OCI-M1 (cell line): ENCODE measurements around the gene MOGAT3.
A peak's percentile ranks its signal among the peaks of the same experiment; 100 is the strongest.

Experiments used
- DNase-seq: peaks from one replicate; lab custom pipeline; 2025; lab: John Stamatoyannopoulos, UW

The MOGAT3 gene

GRCh38 chr7:101172005-101172853 is 28.6 kb downstream of the MOGAT3 start:
- no peak for DNase-seq

GRCh38 chr7:101171442-101171837 is 29.4 kb downstream of the MOGAT3 start:
- no peak for DNase-seq

GRCh38 chr7:101170617-101171441 is 30.0 kb downstream of the MOGAT3 start:
- DNase-seq, result no peak

GRCh38 chr7:101169838-101170551 is 30.8 kb downstream of the MOGAT3 start:
- DNase-seq, result peak; percentile 89

- DNase-seq, result peak; percentile 52
Observed at GRCh38 chr7:101169110-101169837, 31.6 kb downstream of the MOGAT3 start.

GRCh38 chr7:101168412-101169049 is 32.3 kb downstream of the MOGAT3 start:
- DNase-seq, result no peak

GRCh38 chr7:101167645-101168411 is 33.0 kb downstream of the MOGAT3 start:
- no peak for DNase-seq

- DNase-seq, result peak; percentile 41
Observed at GRCh38 chr7:101166909-101167644, 33.8 kb downstream of the MOGAT3 start.

- DNase-seq, result no peak
Observed at GRCh38 chr7:101166648-101166908, 34.3 kb downstream of the MOGAT3 start.

- no peak for DNase-seq
Observed at GRCh38 chr7:101165958-101166647, 34.7 kb downstream of the MOGAT3 start.

GRCh38 chr7:101165075-101165957 is 35.5 kb downstream of the MOGAT3 start, which contains the start of gene VGF:
Gene VGF, minus strand, starts transcription at chr7:101165569. Its CDS starts 726 bp downstream, at chr7:101164843.
- DNase-seq, result peak; percentile 99

- no peak for DNase-seq
Observed at GRCh38 chr7:101164071-101164840, 36.6 kb downstream of the MOGAT3 start.

- peak; percentile 80 for DNase-seq
Observed at GRCh38 chr7:101163279-101164070, 37.4 kb downstream of the MOGAT3 start.

- DNase-seq, result peak; percentile 82
Observed at GRCh38 chr7:101162551-101163278, 38.1 kb downstream of the MOGAT3 start.

- no peak for DNase-seq
Observed at GRCh38 chr7:101161692-101162471, 39.0 kb downstream of the MOGAT3 start.
